Activated CD8-positive, alpha-beta T cell treated with anti-CD3 and anti-CD28 coated beads for 36 hours (primary cell): ENCODE data around the gene B4GALT7. TPM values are rescaled to one million over a fixed set of nuclear protein-coding genes. Genes with fewer than 3 reads are reported as not detected.
A peak's percentile ranks its signal among the peaks of the same experiment; 100 is the strongest.

Experiments
- ATAC-seq: fragments of 200-7000 bp; cut with Tn5 transposase; one replicate; pipeline ENCODE4 v1.10.0; 2021; ENCODE audit warnings: mild to moderate bottlenecking, moderate library complexity
- CTCF ChIA-PET: fragments of 350-600 bp; sonication (Branson Sonifier 250); formaldehyde crosslinking; loops from one replicate; lab custom pipeline; 2021; ENCODE audit warnings: antibody characterized with exemption; lab: Charles Lee
- POLR2A ChIA-PET: fragments of 350-600 bp; sonication (Branson Sonifier 250); formaldehyde crosslinking; loops from one replicate; lab custom pipeline; 2021; ENCODE audit warnings: antibody characterized with exemption; lab: Charles Lee
- DNase-seq: peaks from one replicate; pipeline ENCODE4 v3.0.0-alpha.2; 2020
- H3K27ac Mint-ChIP-seq: one replicate; pipeline ENCODE4 v1.8.0; 2021; ENCODE audit warnings: mild to moderate bottlenecking, mixed read lengths
- H3K27me3 Mint-ChIP-seq: one replicate; pipeline ENCODE4 v1.8.0; 2021; ENCODE audit warnings: mixed read lengths
- H3K36me3 Mint-ChIP-seq: one replicate; pipeline ENCODE4 v1.8.0; 2021; ENCODE audit warnings: low read depth, mixed read lengths
- H3K4me1 Mint-ChIP-seq: one replicate; pipeline ENCODE4 v1.8.0; 2021; ENCODE audit warnings: low read depth, mixed read lengths
- H3K4me3 Mint-ChIP-seq: one replicate; pipeline ENCODE4 v1.8.0; 2021; ENCODE audit warnings: mild to moderate bottlenecking, moderate library complexity, mixed read lengths
- H3K9me3 Mint-ChIP-seq: one replicate; pipeline ENCODE4 v1.8.0; 2021; ENCODE audit warnings: mixed read lengths
- intact Hi-C: fragments of 100-400 bp; cut with micrococcal nuclease; formaldehyde crosslinking; loops from one replicate; pipeline ENCODE4 v1.10.0; 2022
- total RNA-seq, 2 experiments: library from RNA; stranded (reverse); gene quantifications; one replicate each; pipeline ENCODE4 v1.2.3, GENCODE V29; 2021
- TF ChIP-seq, protein P1 (sequence below): fragments of 200-600 bp; IDR thresholded peaks from one replicate; pipeline ENCODE4 v1.8.0; 2022; ENCODE audit warnings: antibody characterized with exemption, mild to moderate bottlenecking

Gene B4GALT7
- total RNA-seq, 2 experiments from 2014 or later = 19.3 to 21.9 TPM

DNA sequence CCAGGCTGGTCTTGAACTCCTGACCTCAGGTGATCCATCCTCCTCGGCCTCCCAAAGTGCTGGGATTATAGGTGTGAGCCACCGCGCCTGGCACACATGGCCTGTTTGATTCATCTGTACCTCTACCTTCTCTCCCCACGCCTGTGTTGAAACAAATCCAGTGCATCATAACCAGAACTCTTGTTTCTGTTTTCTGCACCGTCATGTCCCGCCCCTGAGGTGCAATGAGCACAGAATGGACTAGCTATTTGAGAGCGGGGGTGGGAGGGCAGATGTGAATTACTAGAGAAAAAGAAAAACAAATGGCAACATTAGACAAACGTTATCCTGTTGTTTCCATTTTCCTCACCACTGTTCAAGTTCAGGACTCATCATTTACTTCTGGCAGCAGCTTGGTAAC, 34.9 kb upstream of the B4GALT7 start:
- DNase-seq = no peak
- no peaks in the 10 kb centered on the region for H3K36me3 Mint-ChIP-seq
- no peak overlapping the region for H3K4me3 Mint-ChIP-seq
- TF ChIP-seq, protein P1, sequence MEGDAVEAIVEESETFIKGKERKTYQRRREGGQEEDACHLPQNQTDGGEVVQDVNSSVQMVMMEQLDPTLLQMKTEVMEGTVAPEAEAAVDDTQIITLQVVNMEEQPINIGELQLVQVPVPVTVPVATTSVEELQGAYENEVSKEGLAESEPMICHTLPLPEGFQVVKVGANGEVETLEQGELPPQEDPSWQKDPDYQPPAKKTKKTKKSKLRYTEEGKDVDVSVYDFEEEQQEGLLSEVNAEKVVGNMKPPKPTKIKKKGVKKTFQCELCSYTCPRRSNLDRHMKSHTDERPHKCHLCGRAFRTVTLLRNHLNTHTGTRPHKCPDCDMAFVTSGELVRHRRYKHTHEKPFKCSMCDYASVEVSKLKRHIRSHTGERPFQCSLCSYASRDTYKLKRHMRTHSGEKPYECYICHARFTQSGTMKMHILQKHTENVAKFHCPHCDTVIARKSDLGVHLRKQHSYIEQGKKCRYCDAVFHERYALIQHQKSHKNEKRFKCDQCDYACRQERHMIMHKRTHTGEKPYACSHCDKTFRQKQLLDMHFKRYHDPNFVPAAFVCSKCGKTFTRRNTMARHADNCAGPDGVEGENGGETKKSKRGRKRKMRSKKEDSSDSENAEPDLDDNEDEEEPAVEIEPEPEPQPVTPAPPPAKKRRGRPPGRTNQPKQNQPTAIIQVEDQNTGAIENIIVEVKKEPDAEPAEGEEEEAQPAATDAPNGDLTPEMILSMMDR = no peak
- peaks cover 6% of the 10 kb centered on the region for H3K27me3 Mint-ChIP-seq
- no peak for ATAC-seq
- intact Hi-C loops = no loop called here
- peaks cover 3% of the 10 kb centered on the region for H3K4me1 Mint-ChIP-seq
- CTCF ChIA-PET = no interaction called here
- no peaks in the 10 kb centered on the region for H3K9me3 Mint-ChIP-seq
- POLR2A ChIA-PET = no interaction called here
- no peak overlapping the region for H3K27ac Mint-ChIP-seq

GRCh38 chr5:177568326-177568725, 31.6 kb upstream of the B4GALT7 start:
- CTCF ChIA-PET = no interaction called here
- POLR2A ChIA-PET = no interaction called here
- Mint-ChIP-seq H3K36me3 (no peaks in the 10 kb centered on the region), H3K27ac (no peak overlapping the region), H3K27me3 (peaks cover 6% of the 10 kb centered on the region), H3K4me3 (no peak overlapping the region), H3K4me1 (peaks cover 3% of the 10 kb centered on the region), H3K9me3 (no peaks in the 10 kb centered on the region)
- ATAC-seq (no peak), DNase-seq (peak; percentile 6)
- TF ChIP-seq, protein P1 = no peak
- intact Hi-C loops = no loop called here

GRCh38 chr5:177569894-177570293, 30.0 kb upstream of the B4GALT7 start:
- Mint-ChIP-seq H3K9me3 (no peaks in the 10 kb centered on the region), H3K4me1 (peaks cover 3% of the 10 kb centered on the region), H3K36me3 (no peaks in the 10 kb centered on the region), H3K4me3 (no peak overlapping the region), H3K27ac (no peak overlapping the region), H3K27me3 (peaks cover 6% of the 10 kb centered on the region)
- DNase-seq = no peak
- TF ChIP-seq, protein P1 = no peak
- POLR2A ChIA-PET = interaction anchor here (0.9 to 1.0 kb wide), 2 partner anchors 23 to 29 kb away, joined by 3 to 4 read pairs; no protein-coding TSS in a partner anchor
- CTCF ChIA-PET = no interaction called here
- ATAC-seq = no peak
- intact Hi-C loops = no loop called here

DNA sequence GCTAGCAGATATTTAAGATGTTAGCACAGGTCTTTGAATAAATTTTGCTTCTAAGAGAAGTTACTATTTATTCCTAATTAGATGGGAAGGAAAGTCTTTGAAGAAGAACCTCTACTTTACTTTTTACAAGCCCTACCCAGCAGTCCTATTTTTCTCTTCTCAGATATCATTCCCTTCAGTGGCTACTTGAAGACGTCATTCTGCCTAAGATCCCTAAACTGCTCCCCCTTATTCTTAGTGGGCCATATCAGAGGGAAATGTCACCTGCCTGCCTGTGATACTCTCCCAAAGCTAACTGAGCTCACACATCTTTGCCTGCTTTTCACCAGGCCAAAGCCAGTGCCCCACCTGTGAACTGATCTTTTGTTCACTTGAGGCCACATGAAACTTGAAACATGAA, 24.4 kb upstream of the B4GALT7 start:
- intact Hi-C loops = no loop called here
- Mint-ChIP-seq H3K4me3 (no peak overlapping the region), H3K9me3 (no peaks in the 10 kb centered on the region), H3K27ac (no peak overlapping the region), H3K36me3 (no peaks in the 10 kb centered on the region), H3K27me3 (no peaks in the 10 kb centered on the region), H3K4me1 (no peaks in the 10 kb centered on the region)
- ATAC-seq = no peak
- no peak for DNase-seq
- ChIA-PET POLR2A (no interaction called here), CTCF (no interaction called here)
- TF ChIP-seq, protein P1 = no peak

- intact Hi-C loops = no loop called here
- H3K4me1 Mint-ChIP-seq = no peaks in the 10 kb centered on the region
- no peaks in the 10 kb centered on the region for H3K9me3 Mint-ChIP-seq
- H3K36me3 Mint-ChIP-seq = no peaks in the 10 kb centered on the region
- POLR2A ChIA-PET = no interaction called here
- H3K4me3 Mint-ChIP-seq = no peak overlapping the region
- H3K27me3 Mint-ChIP-seq = no peaks in the 10 kb centered on the region
- DNase-seq (no peak), ATAC-seq (no peak)
- CTCF ChIA-PET = interaction anchor here (1.0 kb wide), 1 partner anchor 12 kb away, joined by 3 read pairs; no protein-coding TSS in a partner anchor
- TF ChIP-seq, protein P1 = no peak
- H3K27ac Mint-ChIP-seq = no peak overlapping the region
Measured at GRCh38 chr5:177576169-177576568, 23.8 kb upstream of the B4GALT7 start.
